Measurements from ENCODE around the gene TIGD4.

The TIGD4 gene

GRCh38 chr4:152719801-152720556 lies 59.6 kb downstream of the TIGD4 start:
- no peak for DNase-seq (ENCODE audit: low read depth)
